ENCODE data around the gene SYNJ1.

DNA sequence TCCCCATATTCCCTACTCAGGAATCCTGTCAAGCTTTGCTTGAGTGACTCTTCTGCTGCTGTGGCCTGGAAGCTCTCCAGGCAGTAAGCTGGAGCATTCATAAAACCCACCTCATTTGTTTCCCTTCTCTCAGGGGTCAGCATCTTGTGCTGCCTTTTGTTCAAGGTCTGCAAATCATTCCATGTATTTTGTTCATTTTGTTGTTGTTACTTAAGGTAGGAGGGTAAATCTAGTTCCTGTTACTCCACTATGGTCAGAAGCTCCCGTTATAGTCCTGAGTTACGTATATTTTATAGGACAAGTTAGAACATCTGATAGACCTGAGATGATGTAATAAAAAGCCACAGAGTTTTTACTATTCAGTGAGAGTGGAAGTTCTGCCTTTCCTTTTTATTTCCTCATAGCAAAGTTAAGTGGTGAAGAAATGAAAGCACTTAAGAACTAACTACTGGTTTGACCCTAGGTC lies 9.9 kb downstream of the SYNJ1 start:
- no peak for TF ChIP-seq CTCF (IDR thresholded peaks at IDR 0.05)
- no peak for TF ChIP-seq POLR2A (IDR thresholded peaks at IDR 0.05)

Data from prostate gland (tissue), 2 donors.